Hindlimb muscle (tissue), 1 donor: ENCODE results near the gene TNFRSF11A. TPM values are rescaled to one million over a fixed set of nuclear protein-coding genes. Genes with fewer than 3 reads are reported as not detected.

Experiments
- DNase-seq: peaks from one replicate; pipeline ENCODE4 v3.0.0-alpha.2; 2013
- polyA plus RNA-seq: library from polyadenylated mRNA; unstranded; fragments of 120-200 nt; gene quantifications from one replicate; pipeline ENCODE4 v1.2.1, GENCODE V29; 2013; ENCODE audit not compliant: insufficient read length

The TNFRSF11A gene
- polyA plus RNA-seq, 1 donor, result 4.7 TPM

- DNase-seq, result peak; percentile 47
Measured at GRCh38 chr18:62420513-62421209, 95.6 kb downstream of the TNFRSF11A start.

- peak; percentile 94 for DNase-seq
Measured at GRCh38 chr18:62425465-62426190, 100.5 kb downstream of the TNFRSF11A start.

- DNase-seq, result no peak
Measured at GRCh38 chr18:62426191-62426488, 101.0 kb downstream of the TNFRSF11A start.

GRCh38 chr18:62432176-62432575 lies 107.1 kb downstream of the TNFRSF11A start:
- no peak for DNase-seq

GRCh38 chr18:62434798-62435197 lies 109.7 kb downstream of the TNFRSF11A start:
- DNase-seq, result no peak

- DNase-seq, result no peak
Measured at GRCh38 chr18:62435435-62436031, 110.4 kb downstream of the TNFRSF11A start.

- DNase-seq, result no peak
Measured at GRCh38 chr18:62436636-62437234, 111.6 kb downstream of the TNFRSF11A start.

GRCh38 chr18:62437235-62438017 lies 112.3 kb downstream of the TNFRSF11A start:
- DNase-seq, result no peak

- peak; percentile 26 for DNase-seq
Measured at GRCh38 chr18:62438018-62438329, 112.9 kb downstream of the TNFRSF11A start.

GRCh38 chr18:62438402-62438801 lies 113.3 kb downstream of the TNFRSF11A start:
- no peak for DNase-seq

GRCh38 chr18:62438866-62439265 lies 113.8 kb downstream of the TNFRSF11A start:
- no peak for DNase-seq

Other genes with a start within 250 kb of the TNFRSF11A start
- 16.3 TPM for gene PIGN, start 138.3 kb upstream of the TNFRSF11A start, polyA plus RNA-seq
- 14.1 TPM for gene RELCH, start 138.1 kb upstream of the TNFRSF11A start, polyA plus RNA-seq
- 9.4 TPM for gene ZCCHC2, start 197.7 kb downstream of the TNFRSF11A start, polyA plus RNA-seq